GM11168 (cell line): ENCODE results near the gene COA8.
"Not testable (repeated sequence)": the region's sequence is repeated elsewhere in the genome, so short reads cannot be mapped to it uniquely, and the experiment has no call there.

Source experiments
- in situ Hi-C: fragments of 300-500 bp; cut with MboI; formaldehyde crosslinking; loops from one replicate; pipeline ENCODE4 v1.12.0; 2022; ENCODE audit warnings: low sequenced_read_pairs; ENCODE audit not compliant: unreplicated experiment

COA8 gene

GRCh38 chr14:103525430-103526246, 37.1 kb upstream of the COA8 start:
- in situ Hi-C loops: not testable (repeated sequence)

- in situ Hi-C loops: no loop called here
Measured at GRCh38 chr14:103526247-103526913, 36.4 kb upstream of the COA8 start.

- in situ Hi-C loops: no loop called here
Measured at GRCh38 chr14:103526914-103527248, 35.9 kb upstream of the COA8 start.

- in situ Hi-C loops: no loop called here
Measured at GRCh38 chr14:103527408-103528145, 35.2 kb upstream of the COA8 start.

GRCh38 chr14:103528146-103528586, 34.6 kb upstream of the COA8 start:
- in situ Hi-C loops: no loop called here

- in situ Hi-C loops: no loop called here
Measured at GRCh38 chr14:103528587-103529382, 34.0 kb upstream of the COA8 start, which contains the start of gene TRMT61A. TRMT61A (plus strand) TSS chr14:103529196; CDS start chr14:103529979, 783 bp downstream.

GRCh38 chr14:103529383-103530365, 33.1 kb upstream of the COA8 start:
- in situ Hi-C loops: no loop called here

GRCh38 chr14:103530390-103530789, 32.4 kb upstream of the COA8 start:
- in situ Hi-C loops: no loop called here

GRCh38 chr14:103530831-103531230, 31.9 kb upstream of the COA8 start:
- in situ Hi-C loops: no loop called here

- in situ Hi-C loops: no loop called here
Measured at GRCh38 chr14:103531421-103532215, 31.1 kb upstream of the COA8 start.

- in situ Hi-C loops: no loop called here
Measured at GRCh38 chr14:103532216-103533136, 30.3 kb upstream of the COA8 start.

GRCh38 chr14:103533137-103533998, 29.4 kb upstream of the COA8 start:
- in situ Hi-C loops: no loop called here

- in situ Hi-C loops: no loop called here
Measured at GRCh38 chr14:103533999-103534575, 28.7 kb upstream of the COA8 start.

- in situ Hi-C loops: no loop called here
Measured at GRCh38 chr14:103534576-103535061, 28.1 kb upstream of the COA8 start.

- in situ Hi-C loops: no loop called here
Measured at GRCh38 chr14:103535081-103535890, 27.5 kb upstream of the COA8 start.
